A549 (cell line): ENCODE data around the gene DKC1. TPM values are rescaled to one million over a fixed set of nuclear protein-coding genes. Genes with fewer than 3 reads are reported as not detected.

Experiments used
- polyA plus RNA-seq, 4 experiments: library from polyadenylated mRNA; depleted of rRNA in 3 of 4; stranded (reverse); fragments of >200 nt; fragmentation: RNase III in 1 of 4; extraction: RNeasy Plus Mini Kit Qiagen cat#74134 plus additional on column Dnase treatment in 1 of 4; gene quantifications; 2 replicates in 3 of 4; 3 replicates in 1 of 4; pipeline ENCODE4 v1.2.3, GENCODE V29; 2011 to 2017
- small RNA-seq, 6 experiments: library from RNA; depleted of rRNA; stranded (forward); fragments of <200 nt; gene quantifications; one replicate each; pipeline ENCODE3, GENCODE V24; 2012

The DKC1 gene
- polyA plus RNA-seq, 2 of the 4 experiments (the other 2 are of a cell fraction), result 166 to 209 TPM

Small RNAs within 50 kb of the gene (small RNA-seq; reads per million reads assigned to genes)
- 0 reads per million in 6 experiments for gene SNORA36A

Other genes with a start within 250 kb of the DKC1 start
- gene FAM3A, start 246.6 kb upstream of the DKC1 start, polyA plus RNA-seq (2011; rRNA removed), result 18.6 and 21.7 TPM in 2 replicates
- 33.2 to 40.6 TPM (median 36.7 TPM) in 3 replicates for gene FAM3A, start 246.6 kb upstream of the DKC1 start, polyA plus RNA-seq (2017; fragmentation: RNase III; extraction: RNeasy Plus Mini Kit Qiagen cat#74134 plus additional on column Dnase treatment)
- 692 and 774 TPM in 2 replicates for gene G6PD, start 216.0 kb upstream of the DKC1 start, polyA plus RNA-seq (2011; rRNA removed)
- gene G6PD, start 216.0 kb upstream of the DKC1 start, polyA plus RNA-seq (2017; fragmentation: RNase III; extraction: RNeasy Plus Mini Kit Qiagen cat#74134 plus additional on column Dnase treatment), result 1,409 to 1,481 TPM (median 1,465 TPM) in 3 replicates
- 19.7 and 22.1 TPM in 2 replicates for gene IKBKG, start 215.2 kb upstream of the DKC1 start, polyA plus RNA-seq (2011; rRNA removed)
- 33.4 to 38.8 TPM (median 34.2 TPM) in 3 replicates for gene IKBKG, start 215.2 kb upstream of the DKC1 start, polyA plus RNA-seq (2017; fragmentation: RNase III; extraction: RNeasy Plus Mini Kit Qiagen cat#74134 plus additional on column Dnase treatment)
- not detected in 2 replicates for gene CTAG1A, start 177.7 kb upstream of the DKC1 start, polyA plus RNA-seq (2011; rRNA removed)
- gene CTAG1A, start 177.7 kb upstream of the DKC1 start, polyA plus RNA-seq (2017; fragmentation: RNase III; extraction: RNeasy Plus Mini Kit Qiagen cat#74134 plus additional on column Dnase treatment), result not detected in 3 replicates
- gene CTAG1B, start 143.6 kb upstream of the DKC1 start, polyA plus RNA-seq (2011; rRNA removed), result not detected in 2 replicates
- gene CTAG1B, start 143.6 kb upstream of the DKC1 start, polyA plus RNA-seq (2017; fragmentation: RNase III; extraction: RNeasy Plus Mini Kit Qiagen cat#74134 plus additional on column Dnase treatment), result not detected in 3 replicates
- gene CTAG2, start 109.3 kb upstream of the DKC1 start, polyA plus RNA-seq (2011; rRNA removed), result not detected in 2 replicates
- gene CTAG2, start 109.3 kb upstream of the DKC1 start, polyA plus RNA-seq (2017; fragmentation: RNase III; extraction: RNeasy Plus Mini Kit Qiagen cat#74134 plus additional on column Dnase treatment), result not detected in 3 replicates
- gene GAB3, start 11.8 kb upstream of the DKC1 start, polyA plus RNA-seq (2011; rRNA removed), result 0.39 and 0.56 TPM in 2 replicates
- gene GAB3, start 11.8 kb upstream of the DKC1 start, polyA plus RNA-seq (2017; fragmentation: RNase III; extraction: RNeasy Plus Mini Kit Qiagen cat#74134 plus additional on column Dnase treatment), result 0.13 to 0.21 TPM (median 0.15 TPM) in 3 replicates
- 10.7 and 11.2 TPM in 2 replicates for gene MPP1, start 42.6 kb downstream of the DKC1 start, polyA plus RNA-seq (2011; rRNA removed)
- 13.8 to 15.1 TPM (median 14.3 TPM) in 3 replicates for gene MPP1, start 42.6 kb downstream of the DKC1 start, polyA plus RNA-seq (2017; fragmentation: RNase III; extraction: RNeasy Plus Mini Kit Qiagen cat#74134 plus additional on column Dnase treatment)
- not detected in 2 replicates for gene SMIM9, start 71.8 kb downstream of the DKC1 start, polyA plus RNA-seq (2011; rRNA removed)
- gene SMIM9, start 71.8 kb downstream of the DKC1 start, polyA plus RNA-seq (2017; fragmentation: RNase III; extraction: RNeasy Plus Mini Kit Qiagen cat#74134 plus additional on column Dnase treatment), result not detected in 3 replicates
- gene F8A1, start 123.5 kb downstream of the DKC1 start, polyA plus RNA-seq (2011; rRNA removed), result 16.8 and 32.5 TPM in 2 replicates
- gene F8A1, start 123.5 kb downstream of the DKC1 start, polyA plus RNA-seq (2017; fragmentation: RNase III; extraction: RNeasy Plus Mini Kit Qiagen cat#74134 plus additional on column Dnase treatment), result 40.2 to 52.2 TPM (median 44.5 TPM) in 3 replicates